K562 treated with DMSO at 1 percent for 12 hours (cell line): ENCODE data around the gene CALML3. TPM values are rescaled to one million over a fixed set of nuclear protein-coding genes. Genes with fewer than 3 reads are reported as not detected.

Source experiments
- total RNA-seq: library from RNA; unstranded; fragments of 300-600 nt; gene quantifications from 2 replicates; pipeline ENCODE4 v1.2.3, GENCODE V29; 2022; ENCODE audit not compliant: insufficient read depth

The CALML3 gene
- total RNA-seq = not detected in 2 replicates

DNA sequence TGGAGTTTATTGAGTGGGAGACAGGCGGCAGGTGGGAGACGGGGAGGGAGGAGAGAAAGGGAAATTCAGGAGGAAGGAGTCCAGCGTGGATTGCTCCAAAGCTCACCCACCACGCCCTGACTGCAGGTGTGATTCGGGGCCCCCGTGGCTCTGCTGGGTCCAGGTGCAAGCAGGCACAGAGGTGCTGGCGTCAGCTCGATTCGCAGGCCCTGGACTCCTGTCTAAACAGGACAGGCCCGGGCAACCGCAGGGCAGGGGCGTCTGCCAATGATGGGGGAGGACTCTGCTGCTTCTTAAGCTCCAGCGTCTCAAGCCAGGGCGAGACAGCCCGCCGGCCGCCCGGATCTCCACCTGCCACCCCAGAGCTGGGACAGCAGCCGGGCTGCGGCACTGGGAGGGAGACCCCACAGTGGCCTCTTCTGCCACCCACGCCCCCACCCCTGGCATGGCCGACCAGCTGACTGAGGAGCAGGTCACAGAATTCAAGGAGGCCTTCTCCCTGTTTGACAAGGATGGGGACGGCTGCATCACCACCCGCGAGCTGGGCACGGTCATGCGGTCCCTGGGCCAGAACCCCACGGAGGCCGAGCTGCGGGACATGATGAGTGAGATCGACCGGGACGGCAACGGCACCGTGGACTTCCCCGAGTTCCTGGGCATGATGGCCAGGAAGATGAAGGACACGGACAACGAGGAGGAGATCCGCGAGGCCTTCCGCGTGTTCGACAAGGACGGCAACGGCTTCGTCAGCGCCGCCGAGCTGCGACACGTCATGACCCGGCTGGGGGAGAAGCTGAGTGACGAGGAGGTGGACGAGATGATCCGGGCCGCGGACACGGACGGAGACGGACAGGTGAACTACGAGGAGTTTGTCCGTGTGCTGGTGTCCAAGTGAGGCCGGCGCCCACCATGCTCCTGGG, at the start of gene CALML3:
Gene CALML3 (plus strand): TSS at position 321 of the 920 bp plus-strand sequence. CDS start 125 bp downstream, at position 446.

DNA sequence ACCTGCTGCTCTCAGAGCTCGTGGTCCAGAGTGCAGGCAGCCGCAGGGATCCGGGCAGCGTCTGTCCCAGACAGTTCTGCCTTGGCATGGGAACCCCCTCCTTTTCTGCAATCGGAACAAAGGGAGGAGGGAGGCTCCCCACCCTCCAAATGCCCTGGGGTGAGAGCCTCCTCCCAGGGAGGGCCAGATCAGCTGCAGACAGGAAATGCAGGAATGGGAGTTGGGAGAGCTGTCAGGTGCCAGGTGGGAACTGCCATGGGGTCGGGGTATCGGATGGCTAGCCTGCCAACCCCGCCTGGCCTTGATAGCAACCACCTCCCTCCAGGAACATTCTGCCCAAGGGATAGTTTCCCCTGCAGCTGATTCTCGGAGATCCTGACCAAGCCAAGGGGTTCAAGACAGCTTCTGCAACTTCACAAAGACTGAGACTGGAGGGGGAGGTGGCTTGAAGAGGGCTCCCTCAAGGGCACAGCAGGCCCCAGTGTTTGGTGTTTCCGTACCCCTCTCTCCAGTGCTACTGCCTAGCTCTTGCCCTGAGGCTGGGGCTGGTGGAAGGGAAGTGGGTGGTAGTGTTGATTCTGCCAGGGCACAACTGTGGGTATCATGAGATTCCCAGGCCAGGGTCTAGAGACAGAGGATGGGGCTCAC, 25.1 kb upstream of the CALML3 start, which contains the start of gene CALML5:
Gene CALML5 (minus strand): TSS at position 78 of the 648 bp plus-strand sequence. CDS start 132 bp downstream, outside the sequence.

Other genes with a start within 250 kb of the CALML3 start
- gene UCN3, start 160.0 kb upstream of the CALML3 start, total RNA-seq = not detected in 2 replicates
- 3.7 and 4.1 TPM in 2 replicates for gene TUBAL3, start 120.1 kb upstream of the CALML3 start, total RNA-seq
- gene NET1, start 112.4 kb upstream of the CALML3 start, total RNA-seq = 37.7 and 83.7 TPM in 2 replicates
- not detected in 2 replicates for gene CALML5, start 25.4 kb upstream of the CALML3 start, total RNA-seq
- gene ASB13, start 141.6 kb downstream of the CALML3 start, total RNA-seq = 22.2 and 39.4 TPM in 2 replicates
- gene TASOR2, start 159.9 kb downstream of the CALML3 start, total RNA-seq = 8.1 and 33.8 TPM in 2 replicates